Measurements from ENCODE around the gene PVALEF. TPM values are rescaled to one million over a fixed set of nuclear protein-coding genes. Genes with fewer than 3 reads are reported as not detected.

The PVALEF gene
- total RNA-seq, 4 donors from 2014 or later, result not detected

DNA sequence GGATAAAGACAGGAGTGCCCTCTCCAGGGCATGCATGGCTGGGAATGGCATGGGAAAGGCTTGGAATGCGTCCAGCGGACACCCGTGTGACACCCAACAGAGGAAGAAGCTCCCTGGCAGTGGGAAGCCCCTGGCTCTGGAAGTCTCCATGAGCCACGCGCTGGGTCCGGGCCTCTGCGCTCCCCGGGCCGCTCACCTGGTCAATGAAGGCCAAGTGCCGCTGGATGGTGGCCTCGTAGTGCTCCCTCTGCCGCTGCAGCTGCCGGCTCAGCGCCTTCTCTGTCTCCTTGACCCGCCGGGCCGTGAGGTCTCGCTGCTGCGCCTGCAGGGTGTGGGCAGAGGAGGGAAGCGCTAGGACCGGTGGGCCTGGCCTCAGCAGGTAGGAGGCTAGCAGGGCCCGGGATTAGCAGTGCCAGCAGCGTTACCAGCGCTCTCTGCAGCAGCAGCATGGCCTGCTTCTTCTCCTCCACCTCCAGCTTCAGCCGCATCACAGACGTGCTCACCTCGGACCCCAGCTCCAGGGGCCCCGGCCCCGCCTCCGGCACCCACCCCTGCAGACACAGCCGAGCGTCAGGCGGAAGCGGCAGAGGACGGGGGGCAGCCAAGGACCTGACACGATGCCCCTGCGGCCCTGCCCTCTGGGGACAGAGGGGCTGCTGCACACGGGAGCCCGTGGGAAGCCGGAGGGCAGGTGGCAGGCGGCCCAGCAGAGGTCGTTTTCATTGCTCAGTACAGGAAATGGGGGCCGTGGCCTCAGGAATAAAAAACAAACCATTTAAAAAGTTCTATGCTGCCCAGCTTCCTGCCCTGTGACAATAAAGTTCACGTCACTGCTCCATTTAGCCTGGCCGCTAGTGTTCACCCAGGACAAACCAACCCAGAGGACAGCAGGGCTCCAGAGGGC is 31.4 kb downstream of the PVALEF start:
- H3K4me1 ChIP-seq, result no peaks in the 10 kb centered on the region
- TF ChIP-seq POLR2A (IDR thresholded peaks at IDR 0.05) (no peak), CTCF (IDR thresholded peaks at IDR 0.05) (no peak)
- H3K36me3 ChIP-seq, result no peaks in the 10 kb centered on the region
- no peak overlapping the region for H3K27ac ChIP-seq
- no peaks in the 10 kb centered on the region for H3K27me3 ChIP-seq
- intact Hi-C loops (cut with DNase I), result no loop called here
- 81 to 91% methylated on average over 31 to 33 of the region's 45 CpGs for WGBS, 2 donors
- H3K4me3 ChIP-seq (replicated peaks in 1 of 3), result no peak overlapping the region
- DNase-seq, result no peak
- H3K9me3 ChIP-seq, result no peaks in the 10 kb centered on the region

DNA sequence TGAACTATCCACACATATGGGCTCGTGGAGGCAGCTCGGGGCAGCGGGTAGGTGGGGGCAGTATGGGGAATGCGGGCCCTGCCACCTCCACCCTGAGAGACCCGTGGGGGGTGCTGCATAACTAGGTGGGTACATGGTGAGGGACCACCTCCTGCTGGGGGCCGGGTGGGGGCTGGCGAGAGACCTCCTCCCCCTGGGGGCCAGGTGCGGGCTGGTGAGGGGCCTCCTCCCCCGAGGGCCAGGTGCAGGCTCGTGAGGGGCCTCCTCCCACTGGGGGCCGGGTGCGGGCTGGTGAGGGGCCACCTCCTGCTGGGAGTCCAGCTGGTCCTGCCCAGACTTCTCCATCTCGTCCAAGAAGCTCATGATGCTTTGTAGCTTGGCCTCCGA is 32.1 kb downstream of the PVALEF start:
- WGBS, 2 donors, result 85 to 91% methylated on average over 7 to 9 of the region's 14 CpGs
- TF ChIP-seq CTCF (IDR thresholded peaks at IDR 0.05), result no peak
- TF ChIP-seq POLR2A (IDR thresholded peaks at IDR 0.05), result no peak
- Histone ChIP-seq H3K4me3 (replicated peaks in 1 of 3) (no peak overlapping the region), H3K27ac (no peak overlapping the region), H3K9me3 (no peaks in the 10 kb centered on the region), H3K27me3 (no peaks in the 10 kb centered on the region), H3K36me3 (no peaks in the 10 kb centered on the region), H3K4me1 (no peaks in the 10 kb centered on the region)
- no peak for DNase-seq
- intact Hi-C loops (cut with DNase I), result no loop called here

- no peak for DNase-seq
- no peaks in the 10 kb centered on the region for H3K36me3 ChIP-seq
- TF ChIP-seq POLR2A (IDR thresholded peaks at IDR 0.05) (no peak), CTCF (IDR thresholded peaks at IDR 0.05) (no peak)
- H3K4me3 ChIP-seq (replicated peaks in 1 of 3), result no peak overlapping the region
- no peaks in the 10 kb centered on the region for H3K9me3 ChIP-seq
- H3K27ac ChIP-seq, result no peak overlapping the region
- 89 to 100% methylated on average over 2 to 15 of the region's 21 CpGs for WGBS, 2 donors
- intact Hi-C loops (cut with DNase I), result no loop called here
- no peaks in the 10 kb centered on the region for H3K4me1 ChIP-seq
- no peaks in the 10 kb centered on the region for H3K27me3 ChIP-seq
Measured at GRCh38 chr17:81197831-81198490, 32.7 kb downstream of the PVALEF start.

DNA sequence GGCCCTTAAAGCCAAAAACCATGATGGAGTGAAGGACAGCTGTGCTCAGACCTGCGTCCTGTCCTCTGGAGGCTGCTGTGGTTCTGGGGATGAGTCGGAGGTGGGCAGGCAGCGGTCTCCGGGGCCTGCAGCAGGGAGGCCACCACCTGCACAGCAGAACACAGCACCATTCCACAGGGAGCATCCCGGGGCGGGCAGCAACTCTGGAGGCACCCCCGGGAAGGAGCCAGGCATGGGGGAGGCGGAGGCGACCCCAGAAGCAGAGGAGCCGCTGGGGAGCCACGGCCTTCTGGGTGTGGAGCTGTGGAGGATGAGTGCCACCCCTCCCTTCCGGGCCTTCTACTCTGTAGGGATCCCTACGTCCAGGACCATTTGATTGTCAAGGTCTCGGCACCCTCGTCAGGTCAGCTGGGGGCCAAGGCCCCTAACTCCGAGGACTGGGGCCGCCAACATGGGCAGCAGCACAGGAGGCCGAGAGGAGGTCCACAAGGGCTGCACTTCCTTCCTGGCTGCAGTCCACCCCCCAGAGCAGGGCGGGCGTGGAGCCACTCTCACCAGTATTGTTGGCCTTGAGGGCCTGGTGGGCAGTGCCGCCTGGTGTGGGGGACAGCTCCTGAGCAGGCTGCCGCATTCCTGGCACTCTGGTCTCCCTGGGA is 33.6 kb downstream of the PVALEF start:
- Histone ChIP-seq H3K4me1 (no peaks in the 10 kb centered on the region), H3K4me3 (replicated peaks in 1 of 3) (no peak overlapping the region), H3K36me3 (no peaks in the 10 kb centered on the region), H3K9me3 (no peaks in the 10 kb centered on the region), H3K27ac (no peak overlapping the region), H3K27me3 (no peaks in the 10 kb centered on the region)
- intact Hi-C loops (cut with DNase I), result no loop called here
- no peak for TF ChIP-seq POLR2A (IDR thresholded peaks at IDR 0.05)
- TF ChIP-seq CTCF (IDR thresholded peaks at IDR 0.05), result no peak
- no peak for DNase-seq
- WGBS, 2 donors, result 83 to 92% methylated on average over 1 to 11 of the region's 22 CpGs

DNA sequence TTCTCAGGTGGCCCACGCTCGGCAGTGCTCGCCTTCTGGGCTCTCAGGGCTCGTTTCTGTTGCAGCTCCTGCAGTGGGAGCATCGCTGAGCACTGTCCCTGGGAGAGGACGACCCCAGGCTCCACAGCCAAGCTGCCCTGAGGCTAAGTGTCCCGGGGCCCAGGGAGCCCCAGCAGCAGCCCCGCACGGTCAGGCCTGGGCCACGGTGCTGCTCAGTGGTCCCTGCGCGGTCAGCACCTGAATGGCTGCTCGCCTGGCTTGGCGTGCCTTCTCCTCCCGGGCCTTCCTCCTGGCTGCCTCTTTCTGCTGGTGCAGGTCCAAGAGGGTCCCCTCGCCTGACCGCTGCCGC is 34.1 kb downstream of the PVALEF start:
- 91 to 94% methylated on average over 8 of the region's 18 CpGs for WGBS, 2 donors
- DNase-seq, result no peak
- H3K36me3 ChIP-seq, result no peaks in the 10 kb centered on the region
- intact Hi-C loops (cut with DNase I), result no loop called here
- no peaks in the 10 kb centered on the region for H3K9me3 ChIP-seq
- TF ChIP-seq POLR2A (IDR thresholded peaks at IDR 0.05) (no peak), CTCF (IDR thresholded peaks at IDR 0.05) (no peak)
- no peaks in the 10 kb centered on the region for H3K27me3 ChIP-seq
- H3K4me3 ChIP-seq (replicated peaks in 1 of 3), result no peak overlapping the region
- no peaks in the 10 kb centered on the region for H3K4me1 ChIP-seq
- no peak overlapping the region for H3K27ac ChIP-seq
